CD4-positive, alpha-beta T cell treated with Interleukin-6 for 4 hours (primary cell): ENCODE data around the gene ADAMTS19.
A peak's percentile ranks its signal among the peaks of the same experiment; 100 is the strongest.
"Not testable (repeated sequence)": the region's sequence is repeated elsewhere in the genome, so short reads cannot be mapped to it uniquely, and the experiment has no call there.

Experiments
- DNase-seq: peaks from one replicate; pipeline ENCODE4 v3.0.0-alpha.2; 2020; ENCODE audit warnings: mixed read lengths

ADAMTS19 gene

DNA sequence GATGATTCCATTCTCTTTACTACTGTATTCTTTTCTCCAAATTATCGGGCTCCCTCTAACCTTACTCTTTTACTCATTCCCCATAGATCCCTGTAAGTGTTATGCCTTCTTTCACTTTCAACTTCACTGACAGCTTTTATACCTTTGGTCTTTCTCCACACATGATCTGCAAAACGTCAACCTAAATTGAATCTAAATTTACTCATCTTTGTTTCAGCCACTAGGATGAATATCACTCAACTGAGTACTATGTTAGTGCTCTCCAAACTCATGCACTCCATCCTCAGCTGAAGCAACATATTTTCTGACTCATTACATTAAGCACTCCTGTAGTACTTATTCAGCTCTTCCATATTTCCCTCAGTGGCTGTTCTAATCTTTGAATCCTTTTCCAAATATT is 133.4 kb downstream of the ADAMTS19 start:
- no peak for DNase-seq

DNA sequence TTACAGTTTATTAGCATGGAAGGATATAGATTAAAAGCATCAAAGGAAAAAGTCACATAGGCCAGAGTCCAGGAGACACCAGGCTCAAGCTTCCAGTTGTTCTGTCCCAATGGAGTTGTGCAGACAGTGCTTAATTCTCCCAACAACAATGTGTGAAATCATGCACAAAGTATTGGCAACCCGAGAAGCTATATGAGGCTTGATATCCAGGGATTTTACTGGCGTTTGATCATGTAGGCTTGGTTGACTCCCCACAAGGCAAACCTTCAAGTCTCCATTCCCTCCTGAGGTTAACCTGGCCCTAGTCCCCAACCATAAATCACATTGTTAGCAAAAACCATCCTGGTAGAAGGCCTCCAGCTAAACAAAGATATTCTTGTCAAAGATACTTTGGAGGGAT is 141.5 kb downstream of the ADAMTS19 start:
- no peak for DNase-seq

DNA sequence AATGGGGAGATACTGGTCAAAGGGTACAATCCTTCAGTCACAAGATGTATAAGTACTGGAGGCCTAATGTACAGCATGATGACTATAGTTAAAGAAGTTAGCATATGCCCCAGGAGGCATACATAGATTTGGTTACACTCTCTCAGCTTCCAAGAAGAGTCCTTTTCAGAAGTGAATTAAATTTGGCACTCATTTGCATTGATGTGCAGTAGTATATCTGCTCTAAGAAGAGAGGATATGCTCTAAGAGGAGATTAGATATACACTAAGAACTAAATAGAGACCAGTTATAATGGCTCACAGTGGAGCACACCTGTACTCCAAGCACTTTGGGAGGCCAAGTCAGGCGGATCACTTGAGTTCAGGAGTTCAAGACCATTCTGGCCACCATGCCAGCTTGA is 148.3 kb downstream of the ADAMTS19 start:
- DNase-seq = no peak

DNA sequence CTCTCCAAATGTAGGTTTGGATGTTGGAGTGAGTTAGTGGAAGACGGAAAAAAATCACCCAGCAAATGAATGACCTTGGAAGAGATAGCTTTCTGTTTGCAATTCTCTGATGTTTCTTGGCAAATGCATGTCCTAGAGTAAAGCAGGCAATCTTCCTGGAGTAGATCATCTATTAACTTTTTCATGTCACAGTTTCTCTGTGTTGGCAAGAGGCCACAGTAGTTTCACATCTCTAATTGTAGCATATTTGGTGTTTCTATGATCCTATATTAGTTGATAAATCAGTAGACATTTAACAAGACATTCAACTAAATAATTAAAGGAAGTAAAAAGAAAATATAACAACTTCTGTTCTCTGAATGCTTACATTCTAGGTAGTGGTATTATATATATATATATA is 149.6 kb downstream of the ADAMTS19 start:
- no peak for DNase-seq

DNA sequence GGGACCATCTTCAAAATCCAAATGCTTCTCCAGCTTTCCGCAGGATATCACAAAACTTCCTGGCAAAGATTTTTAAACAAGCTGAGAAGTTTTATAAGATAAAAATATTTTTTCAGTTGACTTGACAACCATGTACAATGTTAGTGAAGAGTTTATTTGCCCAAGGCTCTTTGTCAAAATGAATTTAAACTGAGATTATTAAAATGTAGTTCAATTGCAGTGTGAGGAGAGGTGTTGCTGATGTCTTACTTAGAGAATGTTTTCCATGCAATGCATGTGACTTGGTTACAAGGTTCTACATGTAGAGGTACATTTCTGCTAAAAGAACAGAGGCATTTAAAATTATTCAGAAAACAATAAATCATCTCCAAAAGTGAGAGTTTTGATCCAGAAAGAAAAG is 156.4 kb downstream of the ADAMTS19 start:
- DNase-seq = no peak

DNA sequence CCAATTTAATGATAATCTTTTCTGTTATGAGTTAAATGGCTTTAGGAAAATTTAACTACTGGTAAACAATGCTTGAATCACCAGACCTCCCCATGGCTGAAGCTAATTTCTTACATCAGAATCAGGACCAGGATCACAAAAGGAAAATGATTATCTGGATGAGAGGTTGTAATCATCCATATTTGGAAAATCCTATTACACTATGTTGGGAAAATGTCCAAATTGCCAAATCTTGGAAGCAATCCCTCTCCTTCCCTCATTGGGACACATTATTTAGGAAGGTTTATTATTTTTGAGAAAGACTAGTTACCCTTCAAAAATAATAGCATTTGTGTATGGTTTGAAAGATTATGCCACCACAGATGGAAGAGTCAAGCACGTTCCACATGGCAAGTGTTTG is 157.1 kb downstream of the ADAMTS19 start:
- DNase-seq = no peak

DNA sequence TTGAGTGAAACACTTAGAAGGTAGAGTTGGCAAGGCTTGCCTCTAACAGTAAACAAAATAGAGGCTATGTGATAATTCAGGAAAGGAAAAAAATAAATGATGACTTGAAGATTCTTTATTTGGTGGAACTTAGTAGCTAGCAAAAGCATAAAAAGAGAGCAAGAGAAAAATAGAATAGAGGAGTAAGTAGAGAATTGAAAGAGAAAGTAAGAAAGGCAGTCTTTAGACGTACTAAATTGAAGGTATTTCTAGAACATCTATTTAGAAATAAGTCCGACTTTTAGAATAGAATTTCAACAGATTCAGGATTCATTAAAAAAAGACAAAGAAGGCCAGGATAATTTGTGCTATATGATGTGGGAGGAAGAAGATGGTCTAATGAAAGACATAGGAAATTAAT is 159.7 kb downstream of the ADAMTS19 start:
- no peak for DNase-seq

DNA sequence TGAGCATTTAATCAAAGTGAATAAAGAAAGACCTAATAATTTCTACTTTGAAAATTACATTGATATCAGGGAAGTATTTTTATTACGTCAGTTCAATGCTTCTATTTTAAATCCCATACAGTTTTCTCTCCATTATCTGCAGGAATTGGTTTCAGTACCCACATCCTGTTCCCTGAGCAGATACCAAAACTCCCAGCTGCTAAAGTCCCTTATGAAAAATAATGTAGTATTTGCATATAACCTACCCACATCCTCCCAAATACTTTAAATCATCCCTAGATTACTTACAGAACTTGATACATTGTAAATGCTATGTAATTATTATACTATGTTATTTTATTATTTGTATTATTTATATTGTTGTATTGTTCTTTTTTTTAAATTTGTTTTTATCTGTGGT is 162.4 kb downstream of the ADAMTS19 start:
- no peak for DNase-seq

DNA sequence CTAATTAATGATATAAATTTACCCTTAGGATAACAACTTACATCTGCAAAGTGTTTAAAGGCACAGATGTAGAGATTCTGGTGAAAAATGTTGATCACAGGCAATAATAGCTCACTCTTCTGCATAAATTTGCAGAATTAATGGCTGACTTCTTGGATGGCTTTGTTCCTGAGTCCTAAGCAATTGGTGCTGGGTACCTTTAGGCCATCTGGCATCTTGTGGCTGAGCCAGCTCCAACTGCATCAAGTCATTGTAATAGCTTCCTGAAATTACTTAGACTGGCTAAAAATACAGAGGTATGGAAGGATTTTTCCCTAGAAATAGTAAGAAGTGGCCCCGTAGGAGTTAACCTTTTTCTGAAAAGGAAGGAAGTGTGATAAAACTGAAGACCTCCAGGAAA is 169.5 kb downstream of the ADAMTS19 start:
- no peak for DNase-seq

DNA sequence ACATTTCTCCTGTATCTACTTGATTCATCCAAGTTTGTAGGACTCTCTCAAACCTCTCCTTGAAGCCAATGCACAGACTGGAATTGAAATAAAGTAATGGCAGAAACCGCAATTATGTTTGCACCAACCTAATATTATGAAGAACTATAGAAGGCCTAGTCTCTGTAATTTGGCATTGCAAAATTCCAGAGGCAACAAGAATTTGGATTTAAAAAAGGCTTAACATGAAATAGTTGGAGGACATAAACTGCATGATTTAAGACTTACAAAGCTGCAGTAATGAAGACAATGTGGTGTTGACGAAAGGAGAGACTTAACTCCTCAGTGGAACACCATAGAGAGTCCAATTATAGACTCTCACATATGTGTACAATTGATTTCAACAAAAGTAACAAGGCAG is 170.0 kb downstream of the ADAMTS19 start:
- no peak for DNase-seq

DNA sequence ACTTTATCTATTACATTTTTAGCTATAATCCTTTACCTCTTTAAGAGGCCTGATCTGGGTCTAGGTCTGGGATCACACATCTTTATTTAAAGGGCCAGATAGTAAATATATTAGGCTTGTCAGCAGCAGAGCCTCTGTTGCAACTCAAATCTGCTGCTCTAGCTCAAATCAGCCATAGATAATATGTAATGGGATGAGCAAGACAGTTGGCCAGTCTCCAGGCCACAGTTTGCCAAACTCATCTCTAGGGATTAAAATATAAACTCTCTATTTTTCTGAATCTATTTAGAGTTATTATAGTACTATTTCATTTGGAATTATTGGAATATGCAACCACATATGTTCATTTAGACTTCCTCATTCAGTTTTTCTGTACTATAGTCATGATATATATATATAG is 171.9 kb downstream of the ADAMTS19 start:
- no peak for DNase-seq

DNA sequence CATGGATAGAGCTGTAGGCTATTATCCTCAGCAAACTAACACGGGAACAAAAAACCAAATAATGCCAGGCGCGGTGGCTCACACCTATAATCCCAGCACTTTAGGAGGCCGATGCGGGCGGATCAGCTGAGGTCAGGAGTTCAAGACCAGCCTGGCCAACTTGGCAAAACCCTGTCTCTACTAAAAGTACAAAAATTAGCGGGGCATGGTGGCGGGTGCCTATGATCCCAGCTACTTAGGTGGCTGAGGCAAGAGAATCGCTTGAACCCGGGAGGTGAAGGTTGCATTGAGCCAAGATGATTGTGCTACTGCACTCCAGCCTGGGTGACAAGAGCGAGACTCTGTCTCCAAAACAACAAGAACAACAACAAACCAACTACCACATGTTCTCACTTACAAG is 177.4 kb downstream of the ADAMTS19 start:
- DNase-seq = not testable (repeated sequence)

DNA sequence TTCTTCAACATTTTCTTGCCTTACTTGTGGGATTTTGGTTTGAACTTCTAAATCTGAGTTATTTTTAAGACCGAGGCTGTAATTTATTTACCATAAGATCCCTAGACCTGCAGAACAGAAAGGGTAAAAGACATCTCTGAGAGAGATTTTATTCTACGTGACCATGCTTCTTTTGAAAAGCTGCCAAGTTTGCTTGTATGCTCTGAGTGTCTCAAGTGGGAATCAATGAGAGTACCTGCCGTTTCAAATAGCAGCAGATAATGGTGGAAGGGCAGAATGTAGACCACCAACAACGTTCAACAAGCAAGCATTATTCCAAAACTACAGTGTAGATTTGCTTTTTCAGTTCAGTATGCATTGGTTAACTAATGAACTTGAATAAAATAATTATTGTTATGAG is 179.2 kb downstream of the ADAMTS19 start:
- no peak for DNase-seq

DNA sequence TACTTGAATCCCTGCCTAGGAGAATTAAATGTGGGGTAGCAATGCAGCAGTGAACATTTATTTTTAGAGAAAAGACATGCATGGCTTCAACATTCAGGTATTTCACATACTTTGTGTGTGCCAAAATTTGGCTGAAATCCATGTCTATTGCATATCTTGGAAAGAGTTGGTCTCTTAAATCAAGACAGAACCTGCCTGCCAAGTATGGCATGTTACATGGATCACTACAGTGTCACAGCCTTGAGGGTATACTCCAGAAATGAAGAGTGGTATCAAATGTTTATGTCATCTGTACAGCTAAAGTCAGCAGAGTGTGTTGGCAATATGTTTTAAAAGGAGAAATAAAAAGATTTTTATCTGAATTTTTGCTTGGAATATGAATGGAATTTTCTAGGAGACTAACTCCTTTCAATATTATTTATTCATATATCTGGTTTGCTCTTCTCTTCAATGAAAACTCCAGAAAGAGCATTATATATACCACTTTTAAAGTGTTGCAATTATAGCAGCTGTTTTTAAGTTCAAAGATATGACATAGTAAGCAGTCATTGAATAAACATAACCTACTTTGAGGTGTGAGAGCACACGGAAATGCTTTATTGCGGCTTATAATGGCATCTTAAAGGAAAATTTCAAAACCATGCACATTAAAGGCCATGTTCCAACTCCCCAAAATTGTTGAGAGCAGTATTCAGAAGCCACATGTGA is 192.4 kb downstream of the ADAMTS19 start:
- DNase-seq = no peak

DNA sequence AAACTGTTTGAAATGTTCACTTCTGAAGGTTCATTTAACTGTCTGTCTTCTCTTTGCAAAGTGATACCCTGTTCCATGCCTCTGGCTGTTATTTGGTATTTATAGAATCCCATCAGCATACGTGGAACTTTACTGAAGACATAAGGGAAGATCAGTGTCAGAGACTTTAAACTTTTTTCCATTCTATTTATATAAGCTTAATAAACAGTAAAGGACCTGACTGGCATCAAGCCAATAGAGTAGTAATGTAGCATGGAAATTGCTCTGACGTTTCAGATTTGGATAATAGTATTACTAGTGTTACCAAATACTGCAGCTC is 192.9 kb downstream of the ADAMTS19 start:
- DNase-seq = no peak

DNA sequence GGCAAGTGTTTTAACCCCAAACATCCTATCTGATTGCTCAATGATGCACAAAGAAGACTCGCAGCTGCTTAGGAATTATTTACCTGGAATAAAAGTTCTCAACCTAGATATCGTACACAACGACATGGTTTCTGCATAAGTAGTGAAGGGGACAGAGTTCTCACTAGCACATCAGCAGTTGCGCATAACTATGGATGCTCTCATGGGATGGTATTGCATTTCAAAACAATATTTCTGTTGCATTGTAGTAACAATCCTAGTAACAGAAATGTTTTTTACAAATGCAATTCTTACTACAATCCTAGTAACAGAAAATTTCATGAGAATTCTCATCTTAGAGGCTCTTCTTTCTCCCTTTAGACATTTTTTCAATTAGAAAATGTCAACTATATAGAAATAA is 193.3 kb downstream of the ADAMTS19 start:
- DNase-seq = no peak

DNA sequence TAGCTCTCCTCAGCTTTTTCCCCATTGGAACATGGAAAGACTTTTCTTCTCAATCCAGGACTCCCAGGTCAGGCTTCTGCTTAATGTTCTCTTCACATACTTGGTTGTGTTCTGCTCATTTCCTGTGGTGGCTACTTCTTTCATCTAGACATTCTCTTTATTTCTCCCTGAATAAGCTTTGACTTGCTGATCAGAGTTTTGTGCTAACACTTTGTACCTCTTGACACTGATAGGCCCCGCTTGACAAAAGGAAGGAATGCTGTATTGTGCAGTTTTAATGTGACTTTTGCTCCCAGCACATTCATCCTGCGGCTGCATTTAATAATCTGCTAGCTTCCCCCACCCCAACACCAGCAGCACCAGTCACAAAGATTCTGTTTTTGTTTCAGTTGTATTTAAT is 196.9 kb downstream of the ADAMTS19 start:
- DNase-seq = no peak

DNA sequence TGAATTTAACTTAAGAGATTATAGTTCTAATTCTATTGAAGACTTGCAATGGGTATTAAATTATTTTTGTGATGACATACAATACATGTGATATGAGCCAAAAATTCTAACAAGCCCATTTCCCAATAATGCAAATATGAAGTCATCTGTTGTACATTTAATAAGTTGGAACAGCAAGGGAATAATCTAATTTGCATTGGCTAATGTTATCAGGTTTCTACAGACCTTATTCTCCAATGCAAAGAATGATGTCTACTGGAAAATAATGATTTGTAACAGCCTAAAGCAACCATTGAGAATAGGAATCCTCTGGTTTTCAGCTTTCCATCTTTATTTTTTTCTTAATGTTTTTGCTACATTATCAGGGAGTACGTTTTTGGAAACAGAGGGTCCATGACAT is 198.7 kb downstream of the ADAMTS19 start:
- DNase-seq = no peak

DNA sequence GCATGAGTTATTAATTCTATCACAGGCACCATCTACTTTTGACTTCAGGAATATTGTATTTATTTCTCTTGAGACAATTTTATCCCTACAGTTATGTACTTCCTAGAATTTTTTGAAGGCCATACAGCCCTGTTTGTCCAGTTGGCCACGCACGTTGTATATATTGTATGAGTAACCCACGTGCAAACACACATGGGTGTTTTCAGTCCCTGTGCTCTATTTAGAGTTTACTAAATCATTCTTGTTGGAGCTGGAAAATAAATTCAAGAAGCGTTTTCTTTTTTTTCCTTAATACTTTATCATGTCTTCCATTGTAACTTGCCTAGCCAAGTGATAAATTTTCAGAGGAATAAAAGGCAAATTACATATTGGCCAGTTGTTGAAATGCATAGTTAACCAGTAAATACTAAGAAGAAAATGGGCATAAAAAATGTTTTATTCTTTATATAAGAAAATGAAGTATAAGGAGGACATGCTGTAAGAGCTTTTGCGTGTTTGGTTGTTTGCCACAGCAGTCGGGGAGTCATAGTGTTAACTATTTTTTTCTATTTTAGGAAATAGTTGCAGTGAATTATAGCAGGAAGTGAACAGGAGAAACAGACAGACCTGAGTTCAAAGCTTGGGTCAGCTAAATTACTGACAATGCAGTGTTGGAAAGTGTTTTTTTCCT is 201.4 kb downstream of the ADAMTS19 start:
- DNase-seq = no peak

DNA sequence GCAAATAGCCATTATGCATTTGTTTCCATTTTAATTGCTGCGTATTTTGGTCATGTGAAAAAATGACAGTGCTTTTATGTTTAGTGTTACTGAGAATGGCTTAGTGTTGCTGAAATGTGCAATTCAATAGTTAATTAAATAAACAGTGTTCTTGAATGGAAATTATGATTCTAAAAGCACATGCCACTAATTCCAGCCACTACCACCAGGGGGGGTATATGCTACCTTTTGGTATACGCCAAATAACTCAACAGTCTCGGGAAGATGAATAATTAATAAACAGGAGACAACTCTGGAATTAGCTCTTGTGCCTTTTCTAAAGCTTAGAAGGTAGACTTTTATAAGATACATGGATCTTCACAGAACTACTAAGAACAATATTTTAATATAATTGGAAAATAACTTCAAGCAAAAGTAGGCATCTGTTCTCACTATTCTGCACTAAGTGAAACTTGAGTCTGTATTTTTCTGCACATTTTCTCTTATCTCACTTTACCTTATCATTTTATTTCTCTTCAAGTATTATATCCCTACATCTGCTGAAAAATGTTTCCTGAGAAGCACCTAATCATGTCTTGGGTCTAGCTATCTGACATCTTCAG is 204.3 kb downstream of the ADAMTS19 start:
- peak; percentile 6 for DNase-seq

DNA sequence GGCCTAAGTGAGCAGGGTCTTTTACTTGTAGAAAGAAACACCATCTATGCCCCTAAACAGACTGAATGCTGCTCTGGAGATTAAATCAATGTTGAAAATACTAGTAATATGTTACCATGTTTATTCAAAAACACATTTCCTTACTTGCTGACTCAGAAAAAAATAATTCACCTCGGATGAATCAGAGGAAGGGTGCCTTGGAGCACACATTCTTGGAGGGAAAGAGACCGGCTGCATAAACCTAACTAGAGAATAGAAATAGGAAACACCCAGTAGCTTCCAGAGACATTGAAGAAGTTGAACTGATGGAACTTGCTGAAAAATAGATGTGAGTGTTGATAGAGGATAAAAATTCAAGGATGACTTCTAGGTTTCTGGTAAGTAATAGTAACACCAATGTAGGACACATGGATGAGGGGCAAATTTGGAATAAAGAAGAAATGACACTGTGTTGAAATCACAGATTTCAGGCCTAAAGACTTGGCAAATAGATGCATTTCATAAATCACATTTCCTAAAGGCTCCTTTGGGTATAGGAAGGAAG is 210.9 kb downstream of the ADAMTS19 start:
- no peak for DNase-seq

DNA sequence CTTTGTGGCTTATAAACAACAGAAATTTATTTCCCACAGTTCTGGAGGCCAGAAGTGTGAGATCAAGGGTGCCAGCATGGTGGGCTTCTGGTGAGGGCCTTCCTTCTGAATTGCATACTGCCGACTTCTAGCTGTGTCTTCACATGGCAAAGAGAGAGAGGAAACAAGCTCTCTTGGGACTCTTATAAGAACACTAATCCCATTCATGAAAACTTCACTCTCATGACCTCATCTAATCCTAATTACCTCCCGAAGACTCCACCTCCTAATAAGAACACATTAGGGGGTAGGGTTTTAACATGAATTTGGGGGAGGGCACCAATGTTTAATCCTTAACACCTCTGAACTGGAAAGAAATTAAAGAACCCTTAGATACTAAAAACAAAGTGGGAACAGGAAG is 211.9 kb downstream of the ADAMTS19 start:
- DNase-seq = no peak

DNA sequence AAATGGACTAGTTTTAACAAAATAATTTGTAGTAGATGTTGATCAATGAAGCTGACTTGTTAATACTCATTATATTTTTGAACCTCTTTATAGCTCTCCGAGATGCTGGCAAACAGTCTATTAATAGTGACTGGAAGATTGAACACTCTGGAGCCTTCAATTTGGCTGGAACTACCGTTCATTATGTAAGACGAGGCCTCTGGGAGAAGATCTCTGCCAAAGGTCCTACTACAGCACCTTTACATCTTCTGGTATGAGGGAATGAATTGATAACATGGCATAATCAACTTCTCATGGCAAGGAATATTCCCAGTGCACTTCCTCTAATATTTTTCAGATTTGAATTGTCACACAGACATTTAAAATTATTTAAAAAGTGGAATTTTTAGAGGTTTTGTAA is 219.6 kb downstream of the ADAMTS19 start:
- DNase-seq = no peak

DNA sequence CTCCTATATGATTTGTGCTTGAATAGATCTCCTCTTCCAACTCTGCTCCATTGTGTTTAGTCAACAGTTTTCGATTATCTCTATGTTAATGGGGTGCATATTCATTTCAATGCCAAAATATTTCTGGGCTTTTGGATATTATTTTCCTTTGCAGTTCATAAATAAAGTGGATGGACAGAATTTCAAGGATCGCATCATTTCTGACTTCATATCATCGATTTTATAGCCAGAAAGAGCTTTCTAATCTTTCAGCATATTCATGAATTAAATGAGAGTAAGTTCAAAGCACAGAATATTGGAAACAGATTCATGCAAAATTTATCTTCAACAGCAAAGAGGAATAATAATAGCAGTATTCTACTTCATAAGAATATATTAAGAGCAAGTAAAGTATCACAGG is 227.8 kb downstream of the ADAMTS19 start:
- DNase-seq = no peak
